RWPE2 (cell line): ENCODE measurements around the gene EXOC6B.

Source experiments
- ATAC-seq: fragments of 200-7000 bp; cut with Tn5 transposase; 3 replicates; pipeline ENCODE4 v1.9.1; 2021; ENCODE audit warnings: low read depth
- DNase-seq: peaks from one replicate; pipeline ENCODE4 v3.0.0-alpha.2; 2020; ENCODE audit warnings: low spot score
- H3K27ac ChIP-seq: fragments of 450-650 bp; 2 replicates; pipeline ENCODE4 v1.5.1; 2017; ENCODE audit warnings: mild to moderate bottlenecking; ENCODE audit not compliant: poor library complexity, severe bottlenecking
- H3K27me3 ChIP-seq: fragments of 250-450 bp; sonication (Bioruptor Pico); 2 replicates; pipeline ENCODE4 v1.5.1; 2021; ENCODE audit warnings: mild to moderate bottlenecking, moderate library complexity; ENCODE audit not compliant: insufficient read depth, poor library complexity, severe bottlenecking
- H3K36me3 ChIP-seq: fragments of 250-450 bp; sonication (Bioruptor Pico); 2 replicates; pipeline ENCODE4 v1.5.1; 2020; ENCODE audit warnings: low read depth, mild to moderate bottlenecking, moderate library complexity
- H3K4me1 ChIP-seq: fragments of 250-450 bp; sonication (Bioruptor Pico); 2 replicates; pipeline ENCODE4 v1.5.1; 2021; ENCODE audit warnings: mild to moderate bottlenecking, moderate library complexity; ENCODE audit not compliant: insufficient read depth, poor library complexity, severe bottlenecking
- H3K4me3 ChIP-seq: fragments of 250-450 bp; sonication (Bioruptor Pico); 2 replicates; pipeline ENCODE4 v1.5.1; 2021; ENCODE audit warnings: mild to moderate bottlenecking, moderate library complexity; ENCODE audit not compliant: severe bottlenecking
- H3K9me3 ChIP-seq: fragments of 250-450 bp; sonication (Bioruptor Pico); 2 replicates; pipeline ENCODE4 v1.5.1; 2021; ENCODE audit warnings: mild to moderate bottlenecking, moderate library complexity; ENCODE audit not compliant: severe bottlenecking
- CTCF ChIP-seq: fragments of 450-650 bp; IDR thresholded peaks from one replicate; pipeline ENCODE4 v1.5.1; 2017; ENCODE audit warnings: mild to moderate bottlenecking, moderate library complexity; ENCODE audit not compliant: poor library complexity, severe bottlenecking

The EXOC6B gene

DNA sequence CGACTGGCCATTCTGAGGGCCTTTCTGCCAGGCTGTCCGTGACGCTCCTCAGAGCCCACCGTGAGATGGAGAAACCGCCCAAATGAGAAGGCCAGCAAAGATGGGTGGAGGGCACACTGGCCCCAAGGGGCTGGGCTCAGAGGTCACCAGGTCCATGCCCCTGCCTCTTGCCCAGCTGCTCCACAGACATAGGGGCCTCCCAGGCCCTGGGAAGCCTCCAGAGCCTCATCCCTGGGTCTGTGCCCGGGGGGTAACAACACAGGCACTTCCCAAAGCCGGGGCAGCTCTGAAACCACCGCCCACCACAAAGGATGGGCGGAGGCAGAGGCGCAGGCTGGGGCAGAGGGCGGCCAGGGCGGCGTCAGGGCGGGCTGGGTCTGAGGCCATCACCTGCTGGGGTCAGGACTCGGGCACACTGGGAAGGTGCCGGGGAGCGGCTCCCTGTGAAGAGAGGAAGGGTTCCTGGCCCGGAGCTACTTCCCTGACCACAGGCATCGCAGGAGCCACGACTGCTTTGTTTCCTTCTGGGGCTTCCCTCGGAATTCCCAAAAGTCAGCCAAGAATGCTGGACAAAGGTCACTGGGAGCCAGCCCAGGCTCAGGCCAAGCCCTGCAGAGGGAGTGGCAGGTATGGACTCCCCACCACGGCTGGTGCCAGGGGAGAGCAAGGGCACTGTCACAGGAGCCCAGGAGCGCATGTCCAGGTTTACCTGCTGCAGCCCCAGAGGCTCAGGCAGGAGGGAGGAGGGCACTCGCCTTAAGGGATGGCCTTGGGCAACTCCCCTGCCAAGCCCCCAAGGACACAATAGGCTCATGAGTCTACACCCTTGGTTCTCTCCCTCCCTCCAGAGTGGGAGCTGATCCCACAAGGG lies 687.6 kb downstream of the EXOC6B start:
- DNase-seq, result no peak
- H3K27me3 ChIP-seq, result no peaks in the 10 kb centered on the region
- ATAC-seq, result peak; percentile 35
- TF ChIP-seq CTCF, result no peak
- H3K4me1 ChIP-seq, result peaks cover 3% of the 10 kb centered on the region
- H3K9me3 ChIP-seq, result no peaks in the 10 kb centered on the region
- peak overlapping the region; percentile 13 for H3K27ac ChIP-seq
- H3K4me3 ChIP-seq, result no peak overlapping the region
- H3K36me3 ChIP-seq, result no peaks in the 10 kb centered on the region

DNA sequence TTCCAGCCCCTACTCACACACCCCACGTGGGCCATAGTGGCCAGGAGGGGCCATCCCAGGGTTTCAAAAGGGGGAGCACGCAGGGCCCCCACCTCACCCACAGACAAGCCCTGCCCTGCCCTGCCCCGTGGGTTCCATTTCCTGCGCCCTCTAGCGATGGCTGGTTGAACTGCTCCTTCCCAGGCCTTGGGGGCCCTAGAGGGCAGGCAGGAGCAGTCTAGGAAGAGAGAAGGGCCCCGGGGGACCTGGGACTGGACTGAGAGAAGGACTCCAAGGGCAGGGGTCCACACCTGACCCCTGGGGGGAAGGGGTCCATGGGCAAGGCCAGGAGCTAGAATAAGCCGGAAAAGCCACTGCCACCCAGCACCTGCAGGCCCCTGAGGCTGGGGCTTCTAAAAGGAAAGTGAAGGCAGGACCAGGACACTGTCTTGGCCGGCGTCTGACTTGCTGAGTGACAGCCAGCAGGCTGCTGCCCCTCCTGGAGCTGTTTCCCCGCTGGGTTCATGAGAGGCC lies 688.3 kb downstream of the EXOC6B start:
- no peaks in the 10 kb centered on the region for H3K27me3 ChIP-seq
- TF ChIP-seq CTCF, result peak; percentile 96
- DNase-seq, result no peak
- peak overlapping the region; percentile 13 for H3K27ac ChIP-seq
- peak; percentile 74 for ATAC-seq
- H3K36me3 ChIP-seq, result peaks cover 3% of the 10 kb centered on the region; the same call in 1 of the 2 replicates
- peaks cover 3% of the 10 kb centered on the region for H3K4me1 ChIP-seq
- no peaks in the 10 kb centered on the region for H3K9me3 ChIP-seq
- H3K4me3 ChIP-seq, result no peak overlapping the region

DNA sequence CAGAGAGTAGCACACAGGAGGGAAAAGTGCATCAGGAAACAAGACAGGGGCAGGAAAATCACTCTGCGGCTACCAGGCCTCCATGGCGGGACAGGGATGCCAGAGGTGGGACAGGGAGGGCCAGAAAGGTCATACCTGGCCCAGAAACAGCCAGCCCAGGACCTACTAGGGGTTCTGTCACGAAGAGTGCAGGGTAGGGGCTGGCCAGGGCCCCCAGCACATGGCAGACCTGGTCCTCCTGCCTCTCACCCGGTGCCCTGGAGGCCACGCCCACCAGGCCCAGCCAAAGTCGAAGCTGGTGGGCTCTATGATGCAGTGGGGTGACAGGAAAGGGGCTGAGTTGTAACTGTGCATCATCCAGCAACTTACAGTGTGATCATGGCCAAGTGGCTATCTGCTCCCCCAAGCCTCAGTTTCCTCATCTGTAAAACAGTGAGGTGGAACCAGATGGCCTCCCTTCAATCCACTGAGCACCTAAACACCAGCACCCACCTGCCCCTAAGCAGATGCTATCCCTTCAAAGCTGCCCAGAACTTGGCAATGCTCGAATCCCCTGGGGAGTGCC lies 688.8 kb downstream of the EXOC6B start:
- H3K27ac ChIP-seq, result no peak overlapping the region
- no peaks in the 10 kb centered on the region for H3K27me3 ChIP-seq
- TF ChIP-seq CTCF, result no peak
- peaks cover 3% of the 10 kb centered on the region for H3K4me1 ChIP-seq
- no peak for ATAC-seq
- H3K9me3 ChIP-seq, result no peaks in the 10 kb centered on the region
- peaks cover 4% of the 10 kb centered on the region; the same call in 1 of the 2 replicates for H3K36me3 ChIP-seq
- no peak overlapping the region for H3K4me3 ChIP-seq
- DNase-seq, result no peak

DNA sequence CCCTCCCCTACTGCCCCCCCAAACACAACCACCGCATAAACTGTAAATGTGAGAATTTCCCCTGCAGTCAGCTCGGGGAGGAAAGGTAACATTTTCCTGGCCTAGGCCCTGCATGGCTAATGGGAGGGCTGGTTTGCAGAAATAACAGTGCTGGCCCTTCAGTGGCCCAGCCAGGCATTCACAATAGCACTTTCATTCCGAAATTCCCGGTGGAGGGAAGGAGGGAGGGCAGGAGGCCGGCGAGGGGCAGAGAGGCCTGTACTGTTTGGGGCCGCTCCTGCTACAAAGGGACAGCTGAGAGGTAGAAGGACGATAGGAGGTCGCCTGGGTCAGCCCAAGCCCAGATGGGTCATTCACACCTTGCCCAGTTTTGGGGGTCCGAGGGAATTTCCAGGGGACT lies 689.5 kb downstream of the EXOC6B start:
- DNase-seq (peak; percentile 23), ATAC-seq (no peak)
- Histone ChIP-seq H3K4me1 (peaks cover 3% of the 10 kb centered on the region), H3K4me3 (no peak overlapping the region), H3K36me3 (peaks cover 4% of the 10 kb centered on the region; the same call in 1 of the 2 replicates), H3K9me3 (no peaks in the 10 kb centered on the region), H3K27ac (no peak overlapping the region), H3K27me3 (no peaks in the 10 kb centered on the region)
- no peak for TF ChIP-seq CTCF
